AG20443 (cell line): ENCODE data around the gene PFKP.
A peak's percentile ranks its signal among the peaks of the same experiment; 100 is the strongest.

Source experiments
- DNase-seq: peaks from one replicate; pipeline ENCODE4 v3.0.0; 2012; ENCODE audit warnings: low spot score, mixed read lengths

The PFKP gene

DNA sequence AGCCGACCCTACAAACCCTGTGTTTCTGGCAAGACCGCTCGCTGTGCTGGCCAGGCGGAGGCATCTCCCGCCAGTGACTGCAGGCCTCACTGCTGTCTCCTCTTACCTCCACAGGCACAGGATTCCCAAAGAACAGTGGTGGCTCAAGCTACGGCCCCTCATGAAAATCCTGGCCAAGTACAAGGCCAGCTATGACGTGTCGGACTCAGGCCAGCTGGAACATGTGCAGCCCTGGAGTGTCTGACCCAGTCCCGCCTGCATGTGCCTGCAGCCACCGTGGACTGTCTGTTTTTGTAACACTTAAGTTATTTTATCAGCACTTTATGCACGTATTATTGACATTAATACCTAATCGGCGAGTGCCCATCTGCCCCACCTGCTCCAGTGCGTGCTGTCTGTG is 69.0 kb downstream of the PFKP start:
- peak; percentile 53 for DNase-seq

- peak; percentile 96 for DNase-seq
These were observed 69.6 kb downstream of the PFKP start for GRCh38 chr10:3136763-3137611.

- DNase-seq: no peak
These were observed 70.8 kb downstream of the PFKP start for GRCh38 chr10:3137958-3138726.

- no peak for DNase-seq
These were observed 72.0 kb downstream of the PFKP start for GRCh38 chr10:3139216-3139910.

- no peak for DNase-seq
These were observed 72.9 kb downstream of the PFKP start for GRCh38 chr10:3140280-3140679.

- DNase-seq: no peak
These were observed 74.1 kb downstream of the PFKP start for GRCh38 chr10:3141351-3142005.

DNA sequence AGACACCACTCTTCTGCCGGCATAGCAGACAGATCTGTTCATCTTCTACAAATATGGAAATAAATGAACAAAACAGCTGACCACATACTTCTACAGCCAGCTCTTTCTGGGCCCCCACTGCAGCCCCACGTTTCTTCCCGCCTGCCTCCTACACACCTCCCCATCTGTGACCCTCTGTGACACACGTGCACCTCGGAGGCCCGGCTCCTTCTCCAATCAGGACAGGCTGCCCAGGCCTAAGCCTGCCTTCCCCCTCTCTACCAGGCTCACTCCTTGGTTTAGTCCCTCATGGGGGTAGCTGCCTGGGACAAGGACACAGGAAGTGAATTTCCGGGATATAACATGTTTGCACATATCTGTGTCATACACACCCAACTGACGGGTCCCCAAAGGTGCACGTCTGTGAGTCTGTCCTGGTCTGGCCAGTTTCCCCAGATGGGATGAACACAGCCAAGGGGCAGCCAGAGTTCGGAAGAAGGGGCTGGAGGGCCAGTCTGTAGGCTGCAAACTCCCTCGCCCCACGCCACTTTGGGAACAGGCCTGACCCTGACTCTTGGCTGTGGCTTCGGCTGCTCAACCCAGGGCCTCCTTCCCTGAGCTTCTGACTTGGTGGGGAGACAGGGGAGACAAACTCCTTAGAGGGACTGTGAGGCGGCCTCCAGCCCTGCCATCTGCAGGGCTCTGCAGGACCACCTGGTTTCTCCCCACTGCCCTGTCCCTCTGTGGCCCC is 75.0 kb downstream of the PFKP start:
- no peak for DNase-seq

GRCh38 chr10:3143366-3143765 is 76.0 kb downstream of the PFKP start:
- no peak for DNase-seq

- DNase-seq: no peak
These were observed 76.6 kb downstream of the PFKP start for GRCh38 chr10:3143791-3144434.

DNA sequence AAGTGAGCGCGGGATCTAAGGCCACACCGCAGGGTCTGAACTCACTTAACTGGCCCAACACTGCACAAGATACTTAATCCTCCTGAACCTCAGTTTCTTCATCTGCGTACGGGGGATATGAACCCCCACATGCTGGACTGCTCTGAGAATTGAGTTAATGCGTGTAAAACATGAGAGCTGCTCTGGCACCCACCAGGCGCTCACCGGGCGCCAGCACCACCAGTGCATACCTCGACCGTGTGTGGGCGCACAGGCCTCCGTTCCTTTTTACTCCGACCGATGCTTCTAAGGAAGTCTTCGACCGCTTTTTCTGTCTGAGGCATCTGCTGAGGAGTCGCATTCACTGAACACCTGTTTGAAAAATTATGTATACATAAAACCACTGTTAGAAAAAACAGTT is 78.0 kb downstream of the PFKP start:
- DNase-seq: no peak

GRCh38 chr10:3146289-3146688 is 78.9 kb downstream of the PFKP start:
- DNase-seq: no peak

DNA sequence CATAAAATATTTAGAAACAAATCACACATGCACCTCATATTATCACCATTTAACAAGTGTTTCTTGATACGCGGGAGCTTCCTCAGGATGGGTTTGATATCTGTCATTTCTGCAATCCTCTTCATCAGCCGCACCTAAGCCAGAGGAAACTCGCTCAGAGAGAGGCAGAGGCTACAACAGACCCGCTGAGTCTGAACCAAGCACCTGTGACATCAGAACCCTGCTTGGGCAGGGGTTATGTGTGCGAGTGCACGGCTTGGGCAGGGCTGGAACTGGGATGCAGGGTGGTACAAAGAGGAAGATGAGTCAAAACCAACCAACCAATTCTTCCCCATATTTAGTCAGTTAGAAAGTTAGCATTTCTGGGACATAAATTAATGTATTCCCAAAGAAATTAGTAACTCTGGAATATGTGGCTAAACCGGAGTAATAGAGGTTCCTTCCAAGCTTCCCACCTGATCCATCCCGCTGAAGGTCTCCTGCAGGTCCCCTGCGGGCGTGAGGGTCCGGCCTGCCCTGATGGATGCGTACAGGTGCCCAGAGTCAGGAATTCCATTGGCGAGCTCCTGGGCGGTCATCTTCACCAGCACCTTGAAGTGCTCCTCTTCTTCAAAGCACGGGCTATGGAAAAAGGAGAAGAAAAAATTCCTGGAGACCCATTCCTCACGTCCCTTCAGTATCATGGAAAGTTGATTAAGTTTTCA is 79.9 kb downstream of the PFKP start:
- no peak for DNase-seq

- no peak for DNase-seq
These were observed 80.7 kb downstream of the PFKP start for GRCh38 chr10:3148041-3148440.

DNA sequence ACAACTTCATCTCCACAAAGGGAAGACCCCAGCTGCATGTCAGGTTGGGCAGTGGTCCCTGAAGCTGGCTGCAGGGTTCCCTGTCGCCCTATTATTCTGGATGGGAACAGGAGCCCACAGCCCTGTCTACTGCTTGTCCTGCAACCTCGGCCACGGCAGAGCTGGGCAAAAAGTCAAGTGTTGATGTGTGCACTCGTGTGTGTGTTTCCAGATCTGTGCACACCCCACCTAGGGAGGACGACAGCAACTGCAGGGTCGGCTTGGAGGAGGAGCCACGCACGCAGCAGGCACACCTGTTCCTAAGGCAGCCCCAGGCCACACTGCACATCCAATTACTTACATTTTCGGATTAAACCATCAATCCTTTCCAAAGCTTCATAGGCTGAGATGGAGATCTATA is 81.6 kb downstream of the PFKP start:
- no peak for DNase-seq

GRCh38 chr10:3149918-3150317 is 82.6 kb downstream of the PFKP start:
- no peak for DNase-seq

DNA sequence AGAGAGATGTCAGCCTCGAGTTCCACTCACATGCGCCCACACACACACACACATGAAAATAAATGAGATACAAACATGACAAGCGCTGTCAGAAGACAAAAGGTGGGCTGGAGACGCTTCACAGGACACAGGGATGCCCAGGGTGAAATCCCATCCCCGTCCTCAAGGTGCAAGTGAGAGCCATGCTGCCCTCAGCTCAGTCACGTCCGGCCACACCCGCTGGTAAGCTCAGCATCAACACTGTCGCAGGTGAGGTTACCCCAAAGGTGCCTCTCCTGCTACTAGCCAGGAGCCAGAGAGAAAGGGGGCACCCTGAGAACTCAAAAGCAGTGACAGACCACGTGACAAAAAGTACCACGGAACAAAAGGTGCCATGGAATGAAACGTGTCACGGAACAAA is 83.0 kb downstream of the PFKP start:
- no peak for DNase-seq

DNA sequence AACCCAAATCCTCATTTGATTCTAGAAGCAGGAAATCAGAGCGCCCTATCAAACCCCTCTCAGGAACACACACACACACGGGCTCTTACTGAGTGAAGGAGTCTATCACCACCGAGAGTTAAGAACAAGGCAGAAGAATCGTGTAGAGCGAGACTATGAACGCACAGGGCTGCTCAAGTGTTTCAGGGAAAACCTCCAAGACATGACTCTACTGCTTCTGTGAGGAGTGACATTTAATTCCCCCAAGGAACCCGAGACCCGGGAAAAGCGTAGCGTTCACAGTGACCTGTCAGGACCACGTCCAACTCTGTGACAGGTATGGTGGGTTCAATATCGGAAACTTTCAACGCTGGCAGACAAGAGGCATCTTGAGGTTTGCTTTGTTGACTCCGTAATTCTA is 83.6 kb downstream of the PFKP start:
- no peak for DNase-seq

DNA sequence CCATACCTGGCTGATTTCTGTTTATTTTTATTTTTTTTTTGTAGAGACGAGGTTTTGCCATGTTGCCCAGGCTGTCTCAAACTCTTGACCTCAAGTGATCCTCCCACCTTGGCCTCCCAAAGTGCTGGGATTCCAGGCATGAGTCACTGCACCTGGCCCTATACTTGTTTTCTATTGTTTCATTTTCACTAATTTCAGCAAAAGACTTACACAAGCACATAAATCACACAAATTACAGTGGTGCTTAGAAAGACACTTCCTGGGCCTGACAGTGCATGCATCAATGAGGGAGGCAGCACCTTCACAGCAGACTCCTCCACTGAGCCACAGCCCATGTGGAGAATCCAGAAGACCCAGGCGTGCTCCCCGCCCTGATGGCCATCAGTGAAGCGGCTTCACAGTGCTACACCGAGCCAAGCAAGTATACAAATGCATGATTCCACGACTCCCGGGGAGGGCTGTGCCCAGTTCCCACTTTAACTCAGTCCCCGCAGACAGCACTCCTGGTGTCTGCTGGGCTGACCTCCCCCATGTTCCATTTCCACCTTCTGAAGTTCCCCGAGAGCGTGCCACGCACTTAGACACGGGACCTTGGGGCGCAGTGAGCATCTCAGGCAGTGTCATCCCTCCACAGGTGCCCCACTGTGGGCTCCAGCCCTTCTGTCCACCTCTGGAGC is 84.7 kb downstream of the PFKP start:
- DNase-seq: no peak

GRCh38 chr10:3152566-3152935 is 85.2 kb downstream of the PFKP start:
- DNase-seq: no peak

DNA sequence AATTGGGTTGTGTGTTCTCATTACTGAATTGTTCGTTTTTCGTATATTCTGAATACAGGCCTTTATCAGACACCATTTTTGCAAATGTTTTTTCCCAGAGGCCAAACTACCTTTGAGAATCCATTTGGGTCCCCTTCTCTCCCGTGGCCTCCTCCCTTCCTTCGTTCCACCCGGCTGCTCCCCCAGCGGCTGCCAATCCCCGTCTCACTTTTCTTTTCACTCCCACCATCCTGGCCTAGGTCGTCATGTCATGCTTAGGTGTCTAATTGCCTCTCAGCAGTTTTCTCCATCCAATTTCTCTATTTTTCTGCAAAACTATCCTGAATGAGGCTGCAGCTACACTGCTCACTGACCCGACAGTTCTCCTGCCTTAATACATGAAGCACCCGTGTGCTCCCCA is 87.3 kb downstream of the PFKP start:
- DNase-seq: no peak
